T-helper 2 cell treated with Interferon-gamma antibody and Interleukin-4, amounts not matched to agents 100 ng/mL and 5 ng/mL, for 36 hours (primary cell): ENCODE results near the gene TET2. TPM values are rescaled to one million over a fixed set of nuclear protein-coding genes. Genes with fewer than 3 reads are reported as not detected.

Source experiments
- intact Hi-C: fragments of 100-400 bp; cut with micrococcal nuclease; formaldehyde crosslinking; loops from one replicate; pipeline ENCODE4 v1.15.1; 2023
- total RNA-seq: library from RNA; stranded (reverse); gene quantifications from 2 replicates; pipeline ENCODE4 v1.2.3, GENCODE V29; 2022

Gene TET2
- total RNA-seq, 1 donor from 2014 or later: 25.4 TPM

GRCh38 chr4:105230287-105230686, 83.6 kb downstream of the TET2 start:
- intact Hi-C loops: no loop called here

DNA sequence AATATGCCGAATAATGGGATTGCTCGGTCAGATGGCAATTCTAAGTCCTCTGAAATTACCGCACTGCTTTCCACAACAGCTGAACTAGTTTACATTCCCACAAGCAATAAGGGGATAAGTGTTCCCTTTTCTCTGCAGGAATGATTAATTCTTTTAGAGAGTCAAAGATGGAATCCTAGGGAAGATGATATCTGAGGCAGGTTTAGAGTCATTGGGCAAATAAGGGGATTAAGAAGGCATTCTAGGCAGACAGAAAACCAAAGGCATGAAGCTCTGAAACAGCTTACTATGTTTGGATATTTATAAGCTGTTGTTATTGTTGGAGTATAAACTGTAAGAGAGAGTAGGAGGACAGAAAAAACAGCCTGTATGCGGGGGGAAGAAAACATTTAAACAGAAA, 85.7 kb downstream of the TET2 start:
- intact Hi-C loops: no loop called here

- intact Hi-C loops: no loop called here
Measured at GRCh38 chr4:105234582-105234981, 87.9 kb downstream of the TET2 start.

DNA sequence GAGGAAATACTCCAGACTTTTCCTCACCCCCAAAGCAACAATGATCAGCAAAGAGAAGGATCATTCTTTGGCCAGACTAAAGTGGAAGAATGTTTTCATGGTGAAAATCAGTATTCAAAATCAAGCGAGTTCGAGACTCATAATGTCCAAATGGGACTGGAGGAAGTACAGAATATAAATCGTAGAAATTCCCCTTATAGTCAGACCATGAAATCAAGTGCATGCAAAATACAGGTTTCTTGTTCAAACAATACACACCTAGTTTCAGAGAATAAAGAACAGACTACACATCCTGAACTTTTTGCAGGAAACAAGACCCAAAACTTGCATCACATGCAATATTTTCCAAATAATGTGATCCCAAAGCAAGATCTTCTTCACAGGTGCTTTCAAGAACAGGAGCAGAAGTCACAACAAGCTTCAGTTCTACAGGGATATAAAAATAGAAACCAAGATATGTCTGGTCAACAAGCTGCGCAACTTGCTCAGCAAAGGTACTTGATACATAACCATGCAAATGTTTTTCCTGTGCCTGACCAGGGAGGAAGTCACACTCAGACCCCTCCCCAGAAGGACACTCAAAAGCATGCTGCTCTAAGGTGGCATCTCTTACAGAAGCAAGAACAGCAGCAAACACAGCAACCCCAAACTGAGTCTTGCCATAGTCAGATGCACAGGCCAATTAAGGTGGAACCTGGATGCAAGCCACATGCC, 89.7 kb downstream of the TET2 start:
- intact Hi-C loops: no loop called here

DNA sequence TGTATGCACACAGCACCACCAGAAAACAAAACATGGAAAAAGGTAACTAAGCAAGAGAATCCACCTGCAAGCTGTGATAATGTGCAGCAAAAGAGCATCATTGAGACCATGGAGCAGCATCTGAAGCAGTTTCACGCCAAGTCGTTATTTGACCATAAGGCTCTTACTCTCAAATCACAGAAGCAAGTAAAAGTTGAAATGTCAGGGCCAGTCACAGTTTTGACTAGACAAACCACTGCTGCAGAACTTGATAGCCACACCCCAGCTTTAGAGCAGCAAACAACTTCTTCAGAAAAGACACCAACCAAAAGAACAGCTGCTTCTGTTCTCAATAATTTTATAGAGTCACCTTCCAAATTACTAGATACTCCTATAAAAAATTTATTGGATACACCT, 90.2 kb downstream of the TET2 start:
- intact Hi-C loops: no loop called here

DNA sequence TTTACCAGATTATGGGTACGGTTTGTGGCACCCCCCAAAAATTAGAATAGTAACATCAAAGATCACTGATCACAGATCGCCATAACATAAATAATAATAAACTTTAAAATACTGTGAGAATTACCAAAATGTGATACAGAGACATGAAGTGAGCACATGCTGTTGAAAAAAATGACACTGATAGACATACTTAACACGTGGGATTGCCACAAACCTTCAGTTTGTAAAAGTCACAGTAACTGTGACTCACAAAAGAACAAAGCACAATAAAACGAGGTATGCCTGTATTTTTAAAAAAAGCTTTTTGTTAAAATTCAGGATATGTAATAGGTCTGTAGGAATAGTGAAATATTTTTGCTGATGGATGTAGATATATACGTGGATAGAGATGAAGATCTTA, 93.4 kb downstream of the TET2 start:
- intact Hi-C loops: no loop called here

DNA sequence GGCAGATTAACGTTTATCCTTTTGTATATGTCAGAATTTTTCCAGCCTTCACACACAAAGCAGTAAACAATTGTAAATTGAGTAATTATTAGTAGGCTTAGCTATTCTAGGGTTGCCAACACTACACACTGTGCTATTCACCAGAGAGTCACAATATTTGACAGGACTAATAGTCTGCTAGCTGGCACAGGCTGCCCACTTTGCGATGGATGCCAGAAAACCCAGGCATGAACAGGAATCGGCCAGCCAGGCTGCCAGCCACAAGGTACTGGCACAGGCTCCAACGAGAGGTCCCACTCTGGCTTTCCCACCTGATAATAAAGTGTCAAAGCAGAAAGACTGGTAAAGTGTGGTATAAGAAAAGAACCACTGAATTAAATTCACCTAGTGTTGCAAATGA, 94.8 kb downstream of the TET2 start:
- intact Hi-C loops: no loop called here

DNA sequence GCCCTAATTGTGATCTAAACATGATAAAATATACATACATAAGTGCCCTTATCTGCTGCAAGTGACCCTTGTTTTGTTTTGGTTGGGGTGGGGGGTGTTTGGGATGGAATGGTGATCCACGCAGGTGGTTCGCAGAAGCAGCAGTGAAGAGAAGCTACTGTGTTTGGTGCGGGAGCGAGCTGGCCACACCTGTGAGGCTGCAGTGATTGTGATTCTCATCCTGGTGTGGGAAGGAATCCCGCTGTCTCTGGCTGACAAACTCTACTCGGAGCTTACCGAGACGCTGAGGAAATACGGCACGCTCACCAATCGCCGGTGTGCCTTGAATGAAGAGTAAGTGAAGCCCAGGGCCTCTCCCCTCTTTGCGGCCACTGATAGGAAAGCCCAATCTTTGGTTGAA, 96.8 kb downstream of the TET2 start:
- intact Hi-C loops: no loop called here

DNA sequence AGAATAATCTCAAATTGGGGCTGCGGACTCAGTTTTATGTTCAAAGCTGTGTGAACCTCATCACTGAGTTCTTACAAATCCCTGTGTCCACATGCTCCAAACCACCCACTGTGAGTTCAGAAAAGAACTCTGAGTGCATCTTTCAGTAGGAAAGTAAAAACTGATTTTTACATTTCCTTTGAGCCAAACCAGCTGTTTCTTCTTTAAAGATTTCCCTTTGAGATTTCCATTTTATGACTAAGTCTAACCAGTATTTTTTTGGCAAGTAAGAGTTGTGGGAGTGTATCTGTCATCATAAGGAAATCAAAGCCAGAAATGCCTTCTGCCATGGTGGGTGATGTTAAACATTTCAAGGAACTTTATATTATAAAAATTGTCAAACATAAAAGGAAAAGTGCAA, 100.0 kb downstream of the TET2 start:
- intact Hi-C loops: no loop called here

DNA sequence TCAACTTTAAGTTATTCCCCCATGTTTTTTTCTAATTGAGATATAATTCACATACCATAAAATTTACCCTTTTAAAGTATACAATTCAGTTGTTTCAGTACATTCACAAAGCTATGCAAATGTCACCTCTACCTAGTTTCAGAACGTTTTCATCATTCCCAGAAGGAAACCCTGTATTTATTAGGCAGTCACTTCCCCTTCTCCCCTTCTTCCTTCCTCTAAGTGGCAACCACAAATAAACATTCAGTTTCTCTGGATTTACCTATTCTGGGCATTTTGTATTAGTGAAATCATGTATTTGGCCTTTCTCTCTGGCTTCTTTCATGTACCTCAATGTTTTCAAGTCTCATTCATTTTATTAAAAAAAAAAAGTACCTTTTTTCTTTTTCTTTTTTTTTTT, 101.9 kb downstream of the TET2 start:
- intact Hi-C loops: no loop called here

DNA sequence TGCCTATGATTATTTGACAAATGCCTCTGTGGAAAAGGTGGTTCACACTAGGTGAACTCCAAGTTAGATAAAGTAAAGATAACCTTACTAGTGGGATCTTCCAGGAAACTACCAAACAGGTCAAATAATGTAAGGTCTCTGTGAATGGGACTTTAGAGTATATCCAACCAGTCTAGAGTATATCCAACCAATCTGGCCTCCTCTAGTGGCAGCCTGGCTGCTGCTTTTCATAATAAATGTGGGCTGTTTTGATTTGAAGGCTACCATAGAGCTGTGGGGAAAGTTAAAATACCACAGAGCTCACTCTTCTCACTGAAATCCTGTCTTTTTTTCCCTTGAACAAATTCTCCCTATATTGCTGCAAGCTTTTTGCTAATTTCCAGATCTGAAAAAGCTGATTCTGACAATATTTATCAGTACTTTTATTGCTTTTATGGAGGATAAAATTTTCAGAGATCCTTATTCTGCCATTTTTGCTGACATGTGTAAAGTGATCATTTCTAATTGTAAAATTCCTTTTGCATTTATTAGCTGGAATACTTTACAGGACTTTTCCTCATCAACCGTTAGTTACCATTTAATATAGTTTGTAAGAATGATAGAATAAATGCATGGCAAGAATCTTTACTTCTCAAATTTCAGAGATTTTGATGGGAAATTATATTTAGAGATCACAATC, 111.3 kb downstream of the TET2 start:
- intact Hi-C loops: no loop called here

- intact Hi-C loops: no loop called here
Measured at GRCh38 chr4:105265689-105266088, 119.0 kb downstream of the TET2 start.

- intact Hi-C loops: no loop called here
Measured at GRCh38 chr4:105267280-105267679, 120.6 kb downstream of the TET2 start.

- intact Hi-C loops: loop anchor here (10.0 kb wide), 1 partner anchor 127 kb away; the partner anchor contains the start of gene TET2
Measured at GRCh38 chr4:105272002-105272401, 125.3 kb downstream of the TET2 start.

DNA sequence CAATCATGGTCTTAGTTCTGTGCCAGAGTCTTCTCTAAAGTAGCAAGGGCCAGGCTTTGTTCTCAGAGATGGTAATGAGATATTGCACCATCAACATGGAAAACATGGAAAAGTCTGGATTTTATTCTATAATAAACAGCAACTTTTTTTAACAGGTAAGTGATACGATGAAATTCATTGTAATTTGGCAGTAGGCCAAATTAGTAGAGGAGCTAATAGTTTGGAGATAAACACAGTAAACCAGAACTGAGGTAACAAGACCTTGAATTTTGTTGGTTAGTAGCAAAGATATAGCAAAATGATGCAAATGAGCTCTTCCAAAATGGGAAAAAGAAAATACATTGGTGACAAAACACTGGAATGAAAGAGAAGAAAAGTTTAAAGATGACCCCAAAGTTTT, 126.6 kb downstream of the TET2 start:
- intact Hi-C loops: loop anchor here (10.0 kb wide), 1 partner anchor 128 kb away; the partner anchor contains the start of gene TET2

DNA sequence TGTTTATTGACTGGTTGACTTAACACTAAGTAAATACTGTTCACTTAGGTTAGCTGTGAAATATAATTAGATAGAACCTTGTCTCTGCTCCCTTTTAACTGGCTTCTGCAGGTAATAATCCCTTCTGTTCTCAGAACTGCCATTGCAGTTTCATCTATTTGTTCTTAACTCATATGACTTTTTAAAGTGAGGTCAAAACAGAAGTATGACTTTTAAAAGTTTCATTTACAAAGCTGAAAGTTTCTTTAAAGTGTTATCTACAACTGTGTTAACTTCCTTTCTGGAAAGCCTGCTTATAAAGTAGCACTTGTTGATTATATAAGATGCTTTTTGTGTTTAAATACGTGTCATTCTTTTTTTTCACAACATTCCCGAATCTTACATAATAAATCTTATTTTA, 127.4 kb downstream of the TET2 start:
- intact Hi-C loops: loop anchor here (10.0 kb wide), 1 partner anchor 129 kb away; the partner anchor contains the start of gene TET2

- intact Hi-C loops: loop anchor here (10.0 kb wide), 1 partner anchor 130 kb away; the partner anchor contains the start of gene TET2
Measured at GRCh38 chr4:105274504-105274903, 127.8 kb downstream of the TET2 start.

GRCh38 chr4:105276361-105277104, 129.9 kb downstream of the TET2 start:
- intact Hi-C loops: loop anchor here (10.0 kb wide), 1 partner anchor 132 kb away; the partner anchor contains the start of gene TET2

DNA sequence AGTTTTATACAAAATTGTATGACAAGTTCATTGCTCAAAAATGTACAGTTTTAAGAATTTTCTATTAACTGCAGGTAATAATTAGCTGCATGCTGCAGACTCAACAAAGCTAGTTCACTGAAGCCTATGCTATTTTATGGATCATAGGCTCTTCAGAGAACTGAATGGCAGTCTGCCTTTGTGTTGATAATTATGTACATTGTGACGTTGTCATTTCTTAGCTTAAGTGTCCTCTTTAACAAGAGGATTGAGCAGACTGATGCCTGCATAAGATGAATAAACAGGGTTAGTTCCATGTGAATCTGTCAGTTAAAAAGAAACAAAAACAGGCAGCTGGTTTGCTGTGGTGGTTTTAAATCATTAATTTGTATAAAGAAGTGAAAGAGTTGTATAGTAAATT, 131.0 kb downstream of the TET2 start:
- intact Hi-C loops: loop anchor here (10.0 kb wide), 1 partner anchor 133 kb away; the partner anchor contains the start of gene TET2

DNA sequence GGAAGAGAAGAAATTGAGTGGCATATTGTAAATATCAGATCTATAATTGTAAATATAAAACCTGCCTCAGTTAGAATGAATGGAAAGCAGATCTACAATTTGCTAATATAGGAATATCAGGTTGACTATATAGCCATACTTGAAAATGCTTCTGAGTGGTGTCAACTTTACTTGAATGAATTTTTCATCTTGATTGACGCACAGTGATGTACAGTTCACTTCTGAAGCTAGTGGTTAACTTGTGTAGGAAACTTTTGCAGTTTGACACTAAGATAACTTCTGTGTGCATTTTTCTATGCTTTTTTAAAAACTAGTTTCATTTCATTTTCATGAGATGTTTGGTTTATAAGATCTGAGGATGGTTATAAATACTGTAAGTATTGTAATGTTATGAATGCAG, 132.6 kb downstream of the TET2 start:
- intact Hi-C loops: loop anchor here (10.0 kb wide), 1 partner anchor 135 kb away; the partner anchor contains the start of gene TET2

- intact Hi-C loops: no loop called here
Measured at GRCh38 chr4:105280338-105281123, 133.9 kb downstream of the TET2 start.
